IMR-90 (cell line): ENCODE data around the gene AP3B1. TPM values are rescaled to one million over a fixed set of nuclear protein-coding genes. Genes with fewer than 3 reads are reported as not detected.

Source experiments
- ATAC-seq: fragments of 200-7000 bp; cut with Tn5 transposase; 2 replicates; pipeline ENCODE4 v1.9.1; 2020; ENCODE audit warnings: low read depth, mild to moderate bottlenecking, moderate library complexity
- BruUV-seq: library from RNA; stranded (reverse); fragments of 400-500 nt; replicated peaks from 2 replicates; lab custom pipeline; 2021; lab: Mats Ljungman, UMichigan
- CTCF ChIA-PET: fragments of 300-600 bp; formaldehyde crosslinking; extraction: SDS; loops from one replicate; lab custom pipeline; 2021; ENCODE audit warnings: antibody characterized with exemption; lab: Yijun Ruan, JAX
- POLR2A ChIA-PET: fragments of 300-600 bp; sonication (Branson Sonifier 250); formaldehyde crosslinking; loops from one replicate; lab custom pipeline; 2022; ENCODE audit warnings: antibody characterized with exemption; ENCODE audit not compliant: unreplicated experiment; lab: Charles Lee
- DNase-seq: peaks from one replicate; pipeline ENCODE4 v3.0.0; 2013
- H2AFZ ChIP-seq: replicated peaks from 2 replicates; pipeline ENCODE3; 2013; ENCODE audit warnings: low read length, mild to moderate bottlenecking; ENCODE audit not compliant: poor library complexity
- H2AK5ac ChIP-seq: 2 replicates; pipeline ENCODE4 v1.6.1; 2013; ENCODE audit warnings: low read depth, low read length, inconsistent platforms
- H2AK9ac ChIP-seq: replicated peaks from 2 replicates; pipeline ENCODE3; 2013; ENCODE audit warnings: mild to moderate bottlenecking, low read depth, low read length, moderate library complexity; ENCODE audit not compliant: poor library complexity
- H2BK120ac ChIP-seq: 2 replicates; pipeline ENCODE4 v1.6.1; 2013; ENCODE audit warnings: low read depth, low read length, inconsistent platforms
- H2BK15ac ChIP-seq: 3 replicates; pipeline ENCODE4 v1.6.1; 2013; ENCODE audit warnings: low read depth, low read length, inconsistent platforms
- H2BK20ac ChIP-seq: 2 replicates; pipeline ENCODE4 v1.6.1; 2013; ENCODE audit warnings: low read depth, mild to moderate bottlenecking, inconsistent platforms, low read length, moderate library complexity
- H2BK5ac ChIP-seq: 2 replicates; pipeline ENCODE4 v1.6.1; 2013; ENCODE audit warnings: mild to moderate bottlenecking, low read depth, low read length, inconsistent platforms; ENCODE audit not compliant: poor library complexity, severe bottlenecking
- H3K14ac ChIP-seq: replicated peaks from 2 replicates; pipeline ENCODE4 v1.6.1; 2013; ENCODE audit warnings: low read depth, low read length, inconsistent platforms
- H3K18ac ChIP-seq: 2 replicates; pipeline ENCODE4 v1.6.1; 2013; ENCODE audit warnings: low read depth, low read length, control low read depth
- H3K23ac ChIP-seq: 2 replicates; pipeline ENCODE4 v1.6.1; 2013; ENCODE audit warnings: low read depth, low read length, inconsistent platforms
- H3K27ac ChIP-seq: 2 replicates; pipeline ENCODE4 v1.5.1; 2013; ENCODE audit warnings: mild to moderate bottlenecking, control low read depth, low read length; ENCODE audit not compliant: insufficient read depth
- H3K27me3 ChIP-seq: 2 replicates; pipeline ENCODE4 v1.6.1; 2013; ENCODE audit warnings: low read length; ENCODE audit not compliant: control insufficient read depth, insufficient read depth
- H3K36me3 ChIP-seq: 2 replicates; pipeline ENCODE4 v1.6.1; 2013; ENCODE audit warnings: low read length, mixed read lengths; ENCODE audit not compliant: control insufficient read depth, insufficient read depth
- H3K4ac ChIP-seq: 2 replicates; pipeline ENCODE4 v1.6.1; 2013; ENCODE audit warnings: low read depth, low read length, inconsistent platforms
- H3K4me1 ChIP-seq: 2 replicates; pipeline ENCODE4 v1.6.1; 2013; ENCODE audit warnings: low read length, mixed read lengths; ENCODE audit not compliant: control insufficient read depth, insufficient read depth
- H3K4me2 ChIP-seq: 2 replicates; pipeline ENCODE4 v1.6.1; 2013; ENCODE audit warnings: low read depth, mild to moderate bottlenecking, control low read depth, low read length, moderate library complexity
- H3K4me3 ChIP-seq: 2 replicates; pipeline ENCODE4 v1.5.1; 2013; ENCODE audit warnings: low read depth, mild to moderate bottlenecking, control low read depth, low read length, moderate library complexity; ENCODE audit not compliant: insufficient read depth
- H3K56ac ChIP-seq: 2 replicates; pipeline ENCODE4 v1.6.1; 2013; ENCODE audit warnings: low read length, inconsistent platforms; ENCODE audit not compliant: insufficient read depth; ENCODE audit errors: extremely low read depth
- H3K79me1 ChIP-seq, 2 experiments: 2 replicates each; pipeline ENCODE4 v1.6.1; 2013; ENCODE audit warnings: low read length in 2 of 2, inconsistent platforms in 1 of 2, low read depth in 1 of 2
- H3K9ac ChIP-seq: 2 replicates; pipeline ENCODE4 v1.6.1; 2013; ENCODE audit warnings: low read depth, low read length, control low read depth
- H3K9me1 ChIP-seq: 2 replicates; pipeline ENCODE4 v1.6.1; 2013; ENCODE audit warnings: low read length, inconsistent platforms; ENCODE audit not compliant: insufficient read depth
- H3K9me3 ChIP-seq: 2 replicates; pipeline ENCODE4 v1.6.1; 2013; ENCODE audit warnings: low read length; ENCODE audit not compliant: control insufficient read depth, insufficient read depth
- H4K20me1 ChIP-seq: 2 replicates; pipeline ENCODE4 v1.6.1; 2013; ENCODE audit warnings: low read length, inconsistent platforms; ENCODE audit not compliant: insufficient read depth
- H4K5ac ChIP-seq: 2 replicates; pipeline ENCODE4 v1.6.1; 2013; ENCODE audit warnings: mild to moderate bottlenecking, low read depth, low read length, control low read depth
- H4K8ac ChIP-seq, 2 experiments: 2 replicates each; pipeline ENCODE4 v1.6.1; 2013; ENCODE audit warnings: low read depth in 2 of 2, low read length in 2 of 2, control low read depth in 1 of 2, inconsistent platforms in 1 of 2
- H4K91ac ChIP-seq: 2 replicates; pipeline ENCODE4 v1.6.1; 2013; ENCODE audit warnings: low read depth, low read length, inconsistent platforms; ENCODE audit not compliant: insufficient read depth
- BHLHE40 ChIP-seq: fragments of 150-350 bp; IDR thresholded peaks from 2 replicates; pipeline ENCODE4 v1.6.1; 2016; ENCODE audit warnings: mild to moderate bottlenecking, low read depth, low read length
- CHD1 ChIP-seq: IDR thresholded peaks from 2 replicates; pipeline ENCODE4 v1.6.1; 2012; ENCODE audit warnings: low read depth, low read length, improper control_type of control experiment
- CTCF ChIP-seq: conservative IDR thresholded peaks from 2 replicates; pipeline ENCODE4 v1.5.1; 2012; ENCODE audit warnings: mild to moderate bottlenecking, low read depth, low read length, improper control_type of control experiment
- FOS ChIP-seq: fragments of 150-350 bp; IDR thresholded peaks from 2 replicates; pipeline ENCODE4 v1.6.1; 2016; ENCODE audit warnings: low read depth, low read length
- MAFK ChIP-seq: IDR thresholded peaks from 2 replicates; pipeline ENCODE4 v1.6.1; 2012; ENCODE audit warnings: low read depth, low read length, improper control_type of control experiment
- MAZ ChIP-seq: IDR thresholded peaks from 2 replicates; pipeline ENCODE4 v1.6.1; 2012; ENCODE audit warnings: low read depth, mild to moderate bottlenecking, low read length, improper control_type of control experiment, moderate library complexity, borderline replicate concordance
- RAD21 ChIP-seq: IDR thresholded peaks from 2 replicates; pipeline ENCODE4 v1.6.1; 2012; ENCODE audit warnings: low read length, improper control_type of control experiment
- RCOR1 ChIP-seq: IDR thresholded peaks from 2 replicates; pipeline ENCODE4 v1.6.1; 2012; ENCODE audit warnings: mild to moderate bottlenecking, low read length, improper control_type of control experiment; ENCODE audit not compliant: insufficient replicate concordance
- RFX5 ChIP-seq: IDR thresholded peaks from 2 replicates; pipeline ENCODE4 v1.8.0; 2012; ENCODE audit warnings: low read depth, mild to moderate bottlenecking, low read length, moderate library complexity
- SMC3 ChIP-seq: fragments of 150-350 bp; IDR thresholded peaks from 2 replicates; pipeline ENCODE4 v1.6.1; 2016; ENCODE audit warnings: low read depth, mild to moderate bottlenecking, antibody characterized with exemption, low read length, moderate library complexity
- WGBS, 2 experiments: methylation state at CpG; one replicate each; pipeline versions ENCODE4 v1.1.5 to v1.1.7; 2013; ENCODE audit warnings: missing lambda C conversion rate in 2 of 2; ENCODE audit not compliant: insufficient read length in 1 of 2; ENCODE audit errors: extremely low coverage in 2 of 2; 5-methylcytosine and 5-hydroxymethylcytosine counted together
- dilution Hi-C: fragments of 300-500 bp; cut with HindIII; formaldehyde crosslinking; loops from one replicate; pipeline ENCODE4 v1.14.3; 2018; ENCODE audit warnings: low sequenced_read_pairs; ENCODE audit not compliant: unreplicated experiment
- in situ Hi-C: fragments of 300-500 bp; cut with MboI; formaldehyde crosslinking; loops from 3 replicates; pipeline ENCODE4 v1.14.3; 2019; ENCODE audit warnings: low sequenced_read_pairs, inconsistent platforms, mixed read lengths
- intact Hi-C: fragments of 100-400 bp; cut with micrococcal nuclease; formaldehyde crosslinking; loops from 2 replicates; pipeline ENCODE4 v1.10.0; 2022
- polyA plus RNA-seq, 3 experiments: library from polyadenylated mRNA; depleted of rRNA; stranded (reverse); fragments of >200 nt; gene quantifications; 2 replicates each; pipeline ENCODE4 v1.2.3, GENCODE V29; 2012; ENCODE audit warnings: low replicate concordance in 1 of 3
- total RNA-seq: library from RNA; depleted of rRNA; stranded (reverse); fragments of >200 nt; gene quantifications from 2 replicates; pipeline ENCODE4 v1.2.3, GENCODE V29; 2012
- TF ChIP-seq, protein P1 (sequence below): fragments of 150-350 bp; IDR thresholded peaks from 2 replicates; pipeline ENCODE4 v1.6.1; 2016; ENCODE audit warnings: low read depth, mild to moderate bottlenecking, low read length, moderate library complexity, borderline replicate concordance
- TF ChIP-seq, protein P2 (sequence below): fragments of 150-350 bp; IDR thresholded peaks from 2 replicates; pipeline ENCODE4 v1.6.1; 2017; ENCODE audit warnings: mild to moderate bottlenecking, antibody characterized with exemption, low read length, low read depth

AP3B1 gene
- total and polyA plus RNA-seq, 2 of the 4 experiments (the other 2 are of a cell fraction), result 33.1 to 59.0 TPM

- H2AFZ ChIP-seq, result no peak overlapping the region
- H3K9ac ChIP-seq, result no peak overlapping the region
- DNase-seq (no peak), ATAC-seq (no peak)
- no peak overlapping the region for H4K91ac ChIP-seq
- BruUV-seq, result no TSS peak
- H4K5ac ChIP-seq, result no peak overlapping the region
- H2BK20ac ChIP-seq, result no peak overlapping the region
- no peak overlapping the region for H3K4me3 ChIP-seq
- no peak overlapping the region for H3K4me2 ChIP-seq
- dilution Hi-C loops, result no loop called here
- H4K8ac ChIP-seq, result no peak overlapping the region
- peaks cover 33 to 60% of the 10 kb centered on the region in 2 experiments for H3K79me1 ChIP-seq
- WGBS, 2 experiments, result no CpG with 5 or more reads among the region's 1 CpG
- H3K36me3 ChIP-seq, result no peaks in the 10 kb centered on the region; the same call in 1 of the 2 replicates
- no peak overlapping the region for H2BK15ac ChIP-seq
- H3K9me1 ChIP-seq, result peaks cover 3% of the 10 kb centered on the region; the same call in 1 of the 2 replicates
- CTCF ChIA-PET, result no interaction called here
- POLR2A ChIA-PET, result no interaction called here
- H2AK9ac ChIP-seq, result no peak overlapping the region
- no peaks in the 10 kb centered on the region for H3K9me3 ChIP-seq
- no peak overlapping the region for H3K14ac ChIP-seq
- H3K23ac ChIP-seq, result no peak overlapping the region
- no peak overlapping the region for H3K27ac ChIP-seq
- in situ Hi-C loops, result no loop called here
- H4K20me1 ChIP-seq, result peaks cover 35% of the 10 kb centered on the region
- H3K18ac ChIP-seq, result no peak overlapping the region
- no peak overlapping the region for H2BK120ac ChIP-seq
- TF ChIP-seq SMC3, result no peak
- no peak for TF ChIP-seq CTCF
- TF ChIP-seq BHLHE40, result no peak
- TF ChIP-seq RFX5, result no peak
- no peak for TF ChIP-seq FOS
- no peak for TF ChIP-seq MAZ
- no peak for TF ChIP-seq CHD1
- TF ChIP-seq RCOR1, result no peak
- no peak for TF ChIP-seq MAFK
- TF ChIP-seq RAD21, result no peak
- TF ChIP-seq, protein P1, sequence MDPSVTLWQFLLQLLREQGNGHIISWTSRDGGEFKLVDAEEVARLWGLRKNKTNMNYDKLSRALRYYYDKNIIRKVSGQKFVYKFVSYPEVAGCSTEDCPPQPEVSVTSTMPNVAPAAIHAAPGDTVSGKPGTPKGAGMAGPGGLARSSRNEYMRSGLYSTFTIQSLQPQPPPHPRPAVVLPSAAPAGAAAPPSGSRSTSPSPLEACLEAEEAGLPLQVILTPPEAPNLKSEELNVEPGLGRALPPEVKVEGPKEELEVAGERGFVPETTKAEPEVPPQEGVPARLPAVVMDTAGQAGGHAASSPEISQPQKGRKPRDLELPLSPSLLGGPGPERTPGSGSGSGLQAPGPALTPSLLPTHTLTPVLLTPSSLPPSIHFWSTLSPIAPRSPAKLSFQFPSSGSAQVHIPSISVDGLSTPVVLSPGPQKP, result no peak
- TF ChIP-seq, protein P2, sequence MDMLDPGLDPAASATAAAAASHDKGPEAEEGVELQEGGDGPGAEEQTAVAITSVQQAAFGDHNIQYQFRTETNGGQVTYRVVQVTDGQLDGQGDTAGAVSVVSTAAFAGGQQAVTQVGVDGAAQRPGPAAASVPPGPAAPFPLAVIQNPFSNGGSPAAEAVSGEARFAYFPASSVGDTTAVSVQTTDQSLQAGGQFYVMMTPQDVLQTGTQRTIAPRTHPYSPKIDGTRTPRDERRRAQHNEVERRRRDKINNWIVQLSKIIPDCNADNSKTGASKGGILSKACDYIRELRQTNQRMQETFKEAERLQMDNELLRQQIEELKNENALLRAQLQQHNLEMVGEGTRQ, result no peak
- no peaks in the 10 kb centered on the region for H3K27me3 ChIP-seq
- intact Hi-C loops, result no loop called here
- no peak overlapping the region for H3K56ac ChIP-seq
- H2BK5ac ChIP-seq, result no peak overlapping the region
- no peak overlapping the region for H2AK5ac ChIP-seq
- H3K4me1 ChIP-seq, result peaks cover 2% of the 10 kb centered on the region
- H3K4ac ChIP-seq, result no peak overlapping the region
Observed at GRCh38 chr5:78283802-78284201, 10.7 kb downstream of the AP3B1 start.
